GM23248 (cell line): ENCODE results near the gene SLC2A6. TPM values are rescaled to one million over a fixed set of nuclear protein-coding genes. Genes with fewer than 3 reads are reported as not detected.

ENCODE experiments used
- DNase-seq: peaks from one replicate; pipeline ENCODE4 v3.0.0-alpha.2; 2015
- H2AFZ ChIP-seq: fragments of 200-600 bp; sonication (generic); 2 replicates; pipeline ENCODE4 v1.6.1; 2016; ENCODE audit warnings: antibody characterized with exemption
- H3F3A ChIP-seq: fragments of 200-600 bp; sonication (generic); 2 replicates; pipeline ENCODE4 v1.6.1; 2016; ENCODE audit warnings: mild to moderate bottlenecking, antibody characterized with exemption, mixed run types; ENCODE audit not compliant: insufficient read depth
- H3K27ac ChIP-seq: fragments of 200-600 bp; sonication (generic); 2 replicates; pipeline ENCODE4 v1.5.1; 2016; ENCODE audit warnings: mild to moderate bottlenecking
- H3K27me3 ChIP-seq: fragments of 200-600 bp; sonication (generic); replicated peaks from 2 replicates; pipeline ENCODE4 v1.6.1; 2016; ENCODE audit warnings: mild to moderate bottlenecking; ENCODE audit not compliant: insufficient read depth
- H3K36me3 ChIP-seq: fragments of 200-600 bp; sonication (generic); 2 replicates; pipeline ENCODE4 v1.6.1; 2016; ENCODE audit warnings: low read depth, mild to moderate bottlenecking
- H3K4me1 ChIP-seq: fragments of 200-600 bp; sonication (generic); 2 replicates; pipeline ENCODE4 v1.6.1; 2016; ENCODE audit warnings: mild to moderate bottlenecking; ENCODE audit not compliant: insufficient read depth
- H3K4me2 ChIP-seq: fragments of 200-600 bp; sonication (generic); one replicate; pipeline ENCODE4 v1.6.1; 2016; ENCODE audit warnings: mild to moderate bottlenecking; ENCODE audit not compliant: unreplicated experiment
- H3K4me3 ChIP-seq: fragments of 200-600 bp; sonication (generic); 2 replicates; pipeline ENCODE4 v1.5.1; 2016; ENCODE audit warnings: mild to moderate bottlenecking
- H3K79me2 ChIP-seq: fragments of 200-600 bp; sonication (generic); 2 replicates; pipeline ENCODE4 v1.6.1; 2016; ENCODE audit warnings: mild to moderate bottlenecking; ENCODE audit not compliant: insufficient read depth
- H3K9ac ChIP-seq: fragments of 200-600 bp; sonication (generic); 2 replicates; pipeline ENCODE4 v1.6.1; 2016; ENCODE audit warnings: mild to moderate bottlenecking
- H3K9me2 ChIP-seq: fragments of 200-600 bp; sonication (generic); 2 replicates; pipeline ENCODE4 v1.6.1; 2016; ENCODE audit warnings: mixed run types, mild to moderate bottlenecking, moderate library complexity; ENCODE audit not compliant: insufficient read depth
- H3K9me3 ChIP-seq: fragments of 200-600 bp; sonication (generic); one replicate; pipeline ENCODE4 v1.6.1; 2017; ENCODE audit warnings: low read depth
- H4K20me1 ChIP-seq: fragments of 200-600 bp; sonication (generic); 2 replicates; pipeline ENCODE4 v1.6.0; 2016; ENCODE audit not compliant: insufficient read depth
- EZH2 ChIP-seq: fragments of 200-600 bp; sonication (generic); IDR thresholded peaks from 2 replicates; pipeline ENCODE4 v1.6.1; 2018; ENCODE audit warnings: antibody characterized with exemption, mild to moderate bottlenecking; ENCODE audit not compliant: insufficient read depth, poor library complexity, severe bottlenecking
- EZH2phosphoT487 ChIP-seq: fragments of 200-600 bp; sonication (generic); IDR thresholded peaks from 2 replicates; pipeline ENCODE4 v1.6.1; 2018; ENCODE audit warnings: antibody characterized with exemption, moderate library complexity, mild to moderate bottlenecking, low read depth; ENCODE audit not compliant: insufficient read depth
- WGBS, 2 experiments: methylation state at CpG; one replicate each; pipeline ENCODE4 v1.1.6; 2015 to 2017; ENCODE audit warnings: low lambda C conversion rate in 2 of 2, low coverage in 1 of 2; ENCODE audit errors: missing lambda C conversion rate in 2 of 2; 5-methylcytosine and 5-hydroxymethylcytosine counted together
- in situ Hi-C: fragments of 300-500 bp; cut with MboI; formaldehyde crosslinking; loops from 2 replicates; pipeline ENCODE4 v1.15.0; 2020
- polyA plus RNA-seq: library from polyadenylated mRNA; unstranded; fragments of >200 nt; fragmentation: Nextera tagmentation; extraction: Ambion mirVana; gene quantifications from 2 replicates; pipeline ENCODE4 v1.2.1, GENCODE V29; 2016
- total RNA-seq: library from RNA; depleted of rRNA; stranded (reverse); fragments of >200 nt; shearing (Covaris generic); gene quantifications from 2 replicates; pipeline ENCODE4 v1.2.3, GENCODE V29; 2014

Gene SLC2A6
- total and polyA plus RNA-seq, 2 experiments from 2014 or later = 6.8 to 12.0 TPM

DNA sequence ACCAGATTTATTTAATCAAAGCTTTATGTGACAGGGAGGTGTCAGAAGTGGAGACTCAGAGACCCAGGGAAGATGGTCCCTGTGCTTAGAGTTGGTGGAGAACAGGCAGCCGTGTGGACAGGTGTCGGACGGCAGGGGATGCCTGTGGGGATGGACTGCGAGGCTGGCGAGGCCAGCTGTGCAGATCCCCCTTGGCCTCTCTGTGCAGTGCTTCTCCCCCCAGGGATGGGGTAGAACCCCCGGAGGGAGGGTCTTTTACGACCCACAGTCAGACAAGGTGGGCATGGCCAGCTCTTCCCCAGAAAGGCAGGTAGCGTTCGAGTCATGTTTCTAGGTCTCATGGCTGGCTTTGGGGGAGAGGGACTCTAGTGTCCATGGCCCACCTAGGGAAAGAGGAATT is 4.7 kb upstream of the SLC2A6 start:
- no peaks in the 10 kb centered on the region for H3F3A ChIP-seq
- TF ChIP-seq EZH2 = no peak
- no peak for TF ChIP-seq EZH2phosphoT487
- H3K9me3 ChIP-seq = no peaks in the 10 kb centered on the region
- no peak overlapping the region for H3K9ac ChIP-seq
- H3K27me3 ChIP-seq = no peaks in the 10 kb centered on the region
- no peak overlapping the region for H3K27ac ChIP-seq
- no peak overlapping the region for H2AFZ ChIP-seq
- no peaks in the 10 kb centered on the region for H3K9me2 ChIP-seq
- no peaks in the 10 kb centered on the region for H3K79me2 ChIP-seq
- H3K36me3 ChIP-seq = no peaks in the 10 kb centered on the region
- no peak overlapping the region for H3K4me3 ChIP-seq
- H3K4me1 ChIP-seq = no peaks in the 10 kb centered on the region
- DNase-seq = no peak
- no peak overlapping the region for H3K4me2 ChIP-seq
- in situ Hi-C loops = loop anchor here (25.0 kb wide), 1 partner anchor 446 kb away; the partner anchor contains the start of gene GTF3C5
- H4K20me1 ChIP-seq = no peaks in the 10 kb centered on the region
- WGBS, 2 experiments = 91 to 96% methylated on average over 8 to 9 of the region's 9 CpGs

DNA sequence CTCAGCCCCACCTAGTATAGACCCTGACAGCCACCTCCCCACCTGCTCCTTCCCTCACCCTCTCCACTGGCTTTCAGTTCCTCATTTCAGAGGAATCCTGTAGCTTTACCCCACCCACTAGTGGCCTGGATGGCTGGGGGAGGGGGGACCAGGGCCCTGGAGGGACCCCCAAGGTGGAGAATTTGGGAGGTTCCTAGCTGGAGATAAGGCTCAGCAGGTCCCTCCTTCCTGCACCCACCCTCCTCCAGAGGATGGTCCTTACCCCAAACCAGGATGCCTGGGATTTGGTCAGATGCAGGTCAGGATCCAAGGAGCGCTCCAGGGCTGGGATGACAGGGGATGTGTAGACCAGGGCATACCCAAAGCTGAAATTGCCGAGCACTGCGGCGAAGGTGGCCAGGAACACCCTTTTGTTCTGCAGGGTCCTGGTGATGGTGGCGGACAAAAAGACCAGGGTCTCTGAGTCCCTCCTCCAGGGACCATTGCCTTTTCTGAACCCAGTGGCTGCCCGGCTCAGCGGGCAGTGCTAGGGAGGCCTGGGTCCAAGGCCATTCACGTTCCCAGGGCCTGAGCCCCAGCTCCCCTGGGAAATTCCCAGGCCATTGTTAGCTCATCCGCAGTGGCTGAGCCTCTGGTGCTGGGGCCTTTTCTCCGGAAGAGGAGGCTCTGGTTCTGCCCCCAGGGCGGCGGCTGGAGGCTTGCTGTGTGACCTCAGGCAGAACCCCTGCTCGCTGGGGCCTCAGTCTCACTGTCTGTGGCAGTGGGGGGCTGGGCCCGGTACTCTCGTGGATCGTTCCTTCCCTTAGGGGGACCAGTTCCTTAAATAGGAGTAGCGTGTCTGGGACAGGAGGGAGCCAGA is 678 bp downstream of the SLC2A6 start:
- no peaks in the 10 kb centered on the region for H3K4me1 ChIP-seq
- in situ Hi-C loops = loop anchor here (25.0 kb wide), 1 partner anchor 441 kb away; the partner anchor contains the start of gene GTF3C5
- no peaks in the 10 kb centered on the region for H3F3A ChIP-seq
- no peaks in the 10 kb centered on the region for H3K27me3 ChIP-seq
- H3K36me3 ChIP-seq = no peaks in the 10 kb centered on the region
- peak overlapping the region; percentile 98 for H2AFZ ChIP-seq
- H3K9ac ChIP-seq = peak overlapping the region; percentile 77
- DNase-seq = peak; percentile 59
- no peak for TF ChIP-seq EZH2phosphoT487
- no peak for TF ChIP-seq EZH2
- H3K9me3 ChIP-seq = no peaks in the 10 kb centered on the region
- no peak overlapping the region for H3K27ac ChIP-seq
- H4K20me1 ChIP-seq = no peaks in the 10 kb centered on the region
- H3K4me3 ChIP-seq = peak overlapping the region; percentile 75
- peak overlapping the region; percentile 88 for H3K4me2 ChIP-seq
- no peaks in the 10 kb centered on the region for H3K9me2 ChIP-seq
- WGBS, 2 experiments = 39 to 41% methylated on average over 17 of the region's 17 CpGs
- no peaks in the 10 kb centered on the region for H3K79me2 ChIP-seq

DNA sequence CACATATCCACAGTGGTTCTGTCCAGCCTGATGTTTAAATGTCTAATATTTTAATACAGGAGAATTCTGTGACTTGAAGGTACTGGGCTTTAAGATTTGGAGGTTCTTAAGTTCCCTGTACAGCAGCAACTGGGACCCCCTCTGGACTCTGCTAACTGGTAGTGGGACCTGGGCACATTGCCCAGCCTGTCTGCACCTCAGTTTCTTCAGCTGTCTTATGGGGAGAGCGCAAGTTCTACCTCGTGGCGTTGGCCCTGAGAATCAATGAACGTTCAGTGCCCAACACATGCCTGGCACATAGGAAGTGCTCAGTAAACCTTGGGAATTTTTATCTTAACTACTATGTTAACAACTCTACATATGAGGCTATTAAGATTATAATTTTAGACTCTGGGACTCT is 1.4 kb downstream of the SLC2A6 start:
- no peak overlapping the region for H3K4me2 ChIP-seq
- in situ Hi-C loops = loop anchor here (25.0 kb wide), 1 partner anchor 440 kb away; the partner anchor contains the start of gene GTF3C5
- 86 to 92% methylated on average over 4 of the region's 4 CpGs for WGBS, 2 experiments
- H3K9ac ChIP-seq = no peak overlapping the region
- H3K4me1 ChIP-seq = no peaks in the 10 kb centered on the region
- no peaks in the 10 kb centered on the region for H3K36me3 ChIP-seq
- H3K27me3 ChIP-seq = no peaks in the 10 kb centered on the region
- H3K4me3 ChIP-seq = no peak overlapping the region
- no peaks in the 10 kb centered on the region for H3K79me2 ChIP-seq
- DNase-seq = no peak
- H3K27ac ChIP-seq = no peak overlapping the region
- H3F3A ChIP-seq = no peaks in the 10 kb centered on the region
- H3K9me2 ChIP-seq = no peaks in the 10 kb centered on the region
- H2AFZ ChIP-seq = no peak overlapping the region
- no peaks in the 10 kb centered on the region for H3K9me3 ChIP-seq
- no peaks in the 10 kb centered on the region for H4K20me1 ChIP-seq
- TF ChIP-seq EZH2 = no peak
- no peak for TF ChIP-seq EZH2phosphoT487

DNA sequence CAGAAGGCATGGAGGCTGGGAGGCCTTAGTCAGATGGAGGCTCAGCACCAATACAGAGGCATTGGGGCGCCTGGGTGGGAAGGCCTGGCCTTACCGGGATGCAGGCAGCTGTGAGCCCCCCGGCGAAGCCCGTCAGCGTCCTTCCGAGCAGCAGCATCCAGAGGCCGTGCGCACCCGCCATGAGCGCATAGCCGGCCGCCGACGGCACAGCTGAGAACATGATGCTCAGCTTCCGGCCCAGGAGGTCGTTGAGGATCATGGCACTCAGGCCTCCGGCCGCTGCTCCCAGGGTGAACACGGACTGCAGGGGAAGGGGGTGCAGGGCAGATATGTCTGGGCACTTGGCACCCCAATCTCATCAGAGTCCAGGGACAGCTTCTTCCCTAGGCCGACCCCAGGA is 2.0 kb downstream of the SLC2A6 start:
- 85 to 94% methylated on average over 7 to 21 of the region's 21 CpGs for WGBS, 2 experiments
- H3K4me2 ChIP-seq = no peak overlapping the region
- no peaks in the 10 kb centered on the region for H3K27me3 ChIP-seq
- no peak overlapping the region for H2AFZ ChIP-seq
- TF ChIP-seq EZH2phosphoT487 (no peak), EZH2 (no peak)
- no peak overlapping the region for H3K4me3 ChIP-seq
- no peaks in the 10 kb centered on the region for H3K36me3 ChIP-seq
- no peaks in the 10 kb centered on the region for H4K20me1 ChIP-seq
- H3K27ac ChIP-seq = no peak overlapping the region
- H3K79me2 ChIP-seq = no peaks in the 10 kb centered on the region
- no peaks in the 10 kb centered on the region for H3F3A ChIP-seq
- no peak for DNase-seq
- H3K9ac ChIP-seq = no peak overlapping the region
- no peaks in the 10 kb centered on the region for H3K9me2 ChIP-seq
- no peaks in the 10 kb centered on the region for H3K4me1 ChIP-seq
- H3K9me3 ChIP-seq = no peaks in the 10 kb centered on the region
- in situ Hi-C loops = loop anchor here (25.0 kb wide), 1 partner anchor 440 kb away; the partner anchor contains the start of gene GTF3C5
